Stomach (tissue), 9 donors: ENCODE measurements around the gene CNTNAP4. TPM values are rescaled to one million over a fixed set of nuclear protein-coding genes. Genes with fewer than 3 reads are reported as not detected.

ENCODE experiments used
- DNase-seq, 2 donors: peaks; one replicate each; pipeline versions ENCODE4 v3.0.0 to v3.0.0-alpha.2; 2013 to 2019
- H3K27ac ChIP-seq, 5 donors: fragments of 200-600 bp in 4 of 5; sonication (generic) in 4 of 5; one replicate each; pipeline ENCODE4 v1.5.1; 2013 to 2019; ENCODE audit warnings: mild to moderate bottlenecking in 1 of 5, moderate library complexity in 1 of 5
- H3K27me3 ChIP-seq, 3 donors: fragments of 200-600 bp; sonication (generic); one replicate each; pipeline ENCODE4 v1.5.1; 2017 to 2019; ENCODE audit warnings: mixed run types in 1 of 3
- H3K36me3 ChIP-seq, 4 donors: fragments of 200-600 bp; sonication (generic); 1 replicate in 3 of 4; 2 replicates in 1 of 4; pipeline ENCODE4 v1.5.1; 2016 to 2019
- H3K4me1 ChIP-seq, 4 donors: fragments of 200-600 bp; sonication (generic); one replicate each; pipeline ENCODE4 v1.5.1; 2016 to 2019
- H3K4me3 ChIP-seq, 4 donors: fragments of 200-600 bp; sonication (generic) in 3 of 4; one replicate each; pipeline ENCODE4 v1.5.1; 2016 to 2019; ENCODE audit warnings: mild to moderate bottlenecking in 1 of 4
- H3K9me3 ChIP-seq, 4 donors: fragments of 200-600 bp; sonication (generic); one replicate each; pipeline ENCODE4 v1.5.1; 2016 to 2019
- CTCF ChIP-seq, 7 experiments: fragments of 450-650 bp in 4 of 7; fragments of 200-600 bp in 3 of 7; sonication (generic) in 3 of 7; IDR thresholded peaks; one replicate each; pipeline ENCODE4 v1.5.1; 2016 to 2019; ENCODE audit warnings: antibody characterized with exemption in 7 of 7, control low read depth in 2 of 7, mild to moderate bottlenecking in 1 of 7
- EP300 ChIP-seq: sonication (generic); formaldehyde crosslinking; IDR thresholded peaks from one replicate; pipeline ENCODE4 v1.6.1; 2017; ENCODE audit warnings: antibody characterized with exemption
- POLR2A ChIP-seq, 4 donors: fragments of 450-650 bp; IDR thresholded peaks; one replicate each; pipeline ENCODE4 v1.6.1; 2016; ENCODE audit warnings: antibody characterized with exemption in 4 of 4, control low read depth in 2 of 4, mild to moderate bottlenecking in 1 of 4, moderate library complexity in 1 of 4
- POLR2AphosphoS5 ChIP-seq, 3 donors: sonication (generic); formaldehyde crosslinking; IDR thresholded peaks; one replicate each; pipeline ENCODE4 v1.6.1; 2016; ENCODE audit warnings: antibody characterized with exemption in 3 of 3
- WGBS, 5 donors: extraction: QIAGEN DNeasy Blood & Tissue Kit in 3 of 5; methylation state at CpG; one replicate each; pipeline versions ENCODE4 v1.1.5 to v1.1.7; 2013 to 2018; 5-methylcytosine and 5-hydroxymethylcytosine counted together
- intact Hi-C: fragments of 100-400 bp; cut with DNase I; formaldehyde crosslinking; loops from one replicate; pipeline ENCODE4 v1.15.1; 2023; ENCODE audit warnings: low total_unique reads
- polyA plus RNA-seq, 3 donors: library from polyadenylated mRNA; stranded (reverse); fragments of 200-250 nt; gene quantifications; one replicate each; pipeline ENCODE4 v1.2.3, GENCODE V29; 2013
- small RNA-seq, 4 donors: library from RNA; depleted of rRNA; stranded (forward); fragments of <200 nt; gene quantifications; one replicate each; pipeline ENCODE3, GENCODE V24; 2016
- total RNA-seq, 5 donors: library from RNA; depleted of rRNA; stranded (reverse); fragments of >200 nt; gene quantifications; one replicate each; pipeline versions ENCODE4 v1.1.0 to v1.2.3, GENCODE V29; 2014 to 2016
- donor health status: healthy with polysubstance abuse.
- donor health status: Bipolar disorder and iron deficiency.
- donor health status: healthy.

Gene CNTNAP4
- total and polyA plus RNA-seq, 8 donors: 1.3 TPM; not detected in 7

GRCh38 chr16:76598498-76598897 lies 321.3 kb downstream of the CNTNAP4 start:
- no peaks in the 10 kb centered on the region for H3K4me1 ChIP-seq
- H3K27me3 ChIP-seq: no peaks in the 10 kb centered on the region
- no peak for TF ChIP-seq POLR2AphosphoS5 (IDR thresholded peaks at IDR 0.05)
- TF ChIP-seq CTCF (IDR thresholded peaks at IDR 0.05): no peak
- no peak for TF ChIP-seq EP300
- no peak for TF ChIP-seq POLR2A (IDR thresholded peaks at IDR 0.05)
- H3K9me3 ChIP-seq: no peaks in the 10 kb centered on the region
- H3K36me3 ChIP-seq: no peaks in the 10 kb centered on the region
- WGBS, 5 donors: 82 to 85% (median 82%) methylated on average over 7 of the region's 7 CpGs
- H3K27ac ChIP-seq: no peak overlapping the region
- DNase-seq: no peak
- H3K4me3 ChIP-seq: no peak overlapping the region
- intact Hi-C loops: no loop called here

GRCh38 chr16:76607317-76607716 lies 330.1 kb downstream of the CNTNAP4 start:
- no peaks in the 10 kb centered on the region for H3K36me3 ChIP-seq
- DNase-seq: no peak
- H3K9me3 ChIP-seq: no peaks in the 10 kb centered on the region
- intact Hi-C loops: no loop called here
- H3K27ac ChIP-seq: no peak overlapping the region
- H3K27me3 ChIP-seq: no peaks in the 10 kb centered on the region
- H3K4me3 ChIP-seq: no peak overlapping the region
- no peaks in the 10 kb centered on the region for H3K4me1 ChIP-seq
- TF ChIP-seq EP300 (no peak), POLR2AphosphoS5 (IDR thresholded peaks at IDR 0.05) (no peak), POLR2A (IDR thresholded peaks at IDR 0.05) (no peak), CTCF (IDR thresholded peaks at IDR 0.05) (no peak)
- 90 to 96% (median 94%) methylated on average over 4 of the region's 4 CpGs for WGBS, 5 donors

Small RNA genes lying within 50 kb of the gene (small RNA-seq; reads per million reads assigned to genes)
- gene RF00133 (0 reads per million in 4 donors), gene RN7SKP233 (0 reads per million in 4 donors)
